NT2/D1 (cell line): ENCODE data around the gene UCMA.

Experiments
- DNase-seq: peaks from one replicate; pipeline ENCODE4 v3.0.0-alpha.2; 2011; ENCODE audit warnings: low read depth, low spot score
- H3K27me3 ChIP-seq: 2 replicates; pipeline ENCODE4 v1.6.0; 2011; ENCODE audit warnings: mild to moderate bottlenecking; ENCODE audit not compliant: insufficient read length, insufficient read depth
- H3K36me3 ChIP-seq: 2 replicates; pipeline ENCODE4 v1.6.1; 2011; ENCODE audit warnings: mild to moderate bottlenecking, low read length, mixed read lengths; ENCODE audit not compliant: insufficient read depth, insufficient read length
- H3K4me1 ChIP-seq: 2 replicates; pipeline ENCODE4 v1.5.1; 2011; ENCODE audit not compliant: insufficient read depth, insufficient read length
- H3K4me3 ChIP-seq: 2 replicates; pipeline ENCODE4 v1.5.1; 2011; ENCODE audit warnings: low read depth; ENCODE audit not compliant: insufficient read length
- H3K9ac ChIP-seq: 2 replicates; pipeline ENCODE4 v1.6.0; 2011; ENCODE audit warnings: low read depth; ENCODE audit not compliant: insufficient read length
- H3K9me3 ChIP-seq: 2 replicates; pipeline ENCODE4 v1.5.1; 2011; ENCODE audit warnings: mild to moderate bottlenecking, low read length; ENCODE audit not compliant: insufficient read depth
- SUZ12 ChIP-seq: IDR thresholded peaks from 2 replicates; pipeline ENCODE4 v1.6.1; 2011; ENCODE audit not compliant: insufficient read length, insufficient read depth; ENCODE audit errors: extremely low read depth
- YY1 ChIP-seq: IDR thresholded peaks from 2 replicates; pipeline ENCODE4 v1.6.1; 2011; ENCODE audit not compliant: insufficient read length, insufficient read depth
- ZNF274 ChIP-seq: IDR thresholded peaks from 2 replicates; pipeline ENCODE4 v1.6.1; 2011; ENCODE audit warnings: mild to moderate bottlenecking, low read depth, low read length

The UCMA gene

DNA sequence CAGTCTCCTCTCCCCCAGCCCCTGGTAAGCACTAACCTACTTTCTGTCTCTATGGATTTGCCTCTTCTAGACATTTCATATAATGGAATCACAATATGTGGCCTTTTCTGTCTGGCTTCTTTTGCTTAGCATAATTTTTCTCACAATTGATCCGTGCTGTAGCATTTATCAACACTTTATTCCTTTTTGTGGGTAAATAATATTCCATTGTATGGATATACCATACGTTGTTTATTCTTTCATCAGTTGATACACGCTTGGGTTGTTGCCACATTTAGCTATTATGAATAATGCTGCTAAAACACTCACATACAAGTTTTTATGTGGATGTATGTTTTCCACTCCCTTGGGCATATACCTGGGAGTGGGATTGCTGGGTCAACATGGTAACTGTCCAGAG is 47.0 kb downstream of the UCMA start:
- TF ChIP-seq ZNF274 (no peak), YY1 (no peak), SUZ12 (no peak)
- Histone ChIP-seq H3K4me1 (no peaks in the 10 kb centered on the region), H3K36me3 (peaks cover 93% of the 10 kb centered on the region), H3K9ac (no peak overlapping the region), H3K4me3 (no peak overlapping the region), H3K27me3 (no peaks in the 10 kb centered on the region), H3K9me3 (no peaks in the 10 kb centered on the region)
- no peak for DNase-seq

DNA sequence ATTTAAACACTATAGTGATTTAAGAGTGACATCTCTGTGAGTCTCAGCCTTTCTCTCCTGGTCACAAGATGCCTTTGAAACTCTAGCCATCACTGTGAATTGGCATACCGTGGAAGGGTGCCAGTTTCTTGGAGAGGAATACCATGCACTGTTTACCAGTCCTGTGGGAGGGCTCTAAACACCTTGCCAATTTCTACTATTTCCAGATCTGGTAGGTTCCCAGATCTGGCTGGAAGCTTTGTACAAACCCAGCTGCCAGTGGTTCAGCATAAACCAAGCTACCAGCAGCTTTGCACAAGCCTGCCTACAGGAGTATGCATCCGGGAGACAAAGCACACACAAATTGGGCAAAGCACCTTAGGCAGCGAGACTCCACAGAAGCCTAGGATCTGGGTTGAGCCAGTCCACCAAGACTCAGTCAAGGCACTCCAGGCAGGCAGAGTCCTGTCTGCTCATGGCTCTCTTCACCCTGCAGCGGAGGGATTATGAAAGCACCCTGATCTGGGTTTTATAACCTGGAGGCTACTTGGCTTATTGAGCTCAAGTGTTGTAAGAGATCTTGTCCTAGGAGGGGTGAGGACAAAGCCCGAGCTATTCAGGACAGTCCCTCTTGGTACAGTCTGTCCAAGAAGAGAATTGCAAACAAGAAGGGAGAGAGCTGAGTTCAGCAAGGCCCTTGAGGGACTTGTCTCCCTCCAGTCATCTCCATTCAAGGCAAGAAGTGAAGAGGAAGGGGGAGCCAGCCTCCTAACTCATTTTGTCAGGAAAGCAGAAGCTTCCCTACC is 49.3 kb downstream of the UCMA start:
- no peak for DNase-seq
- H3K9me3 ChIP-seq = no peaks in the 10 kb centered on the region
- no peaks in the 10 kb centered on the region for H3K4me1 ChIP-seq
- no peaks in the 10 kb centered on the region for H3K27me3 ChIP-seq
- no peak overlapping the region for H3K4me3 ChIP-seq
- TF ChIP-seq ZNF274 (no peak), YY1 (no peak), SUZ12 (no peak)
- H3K9ac ChIP-seq = no peak overlapping the region
- peaks cover 94% of the 10 kb centered on the region for H3K36me3 ChIP-seq

DNA sequence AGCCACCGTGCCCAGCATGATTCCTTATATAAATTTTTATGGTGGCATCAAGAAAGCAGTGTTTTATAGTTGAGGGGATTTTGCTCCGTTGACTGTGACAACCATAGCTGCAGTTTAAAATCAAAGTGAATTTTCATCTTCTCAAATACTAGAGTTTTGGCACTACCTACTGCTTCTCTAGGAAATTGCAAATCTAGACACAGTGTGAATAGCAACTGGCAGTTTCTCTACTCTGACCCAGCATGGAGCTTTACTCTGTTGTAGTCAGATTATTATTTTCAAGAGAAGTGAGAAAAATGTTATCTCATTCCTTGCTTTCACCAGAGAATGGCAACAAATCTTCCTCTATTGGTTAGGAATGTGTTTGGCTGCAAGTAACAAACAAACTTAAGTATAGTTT is 49.9 kb downstream of the UCMA start:
- Histone ChIP-seq H3K4me3 (no peak overlapping the region), H3K4me1 (no peaks in the 10 kb centered on the region), H3K27me3 (no peaks in the 10 kb centered on the region), H3K9me3 (no peaks in the 10 kb centered on the region), H3K9ac (no peak overlapping the region), H3K36me3 (peaks cover 93% of the 10 kb centered on the region)
- no peak for DNase-seq
- no peak for TF ChIP-seq YY1
- no peak for TF ChIP-seq SUZ12
- TF ChIP-seq ZNF274 = no peak

DNA sequence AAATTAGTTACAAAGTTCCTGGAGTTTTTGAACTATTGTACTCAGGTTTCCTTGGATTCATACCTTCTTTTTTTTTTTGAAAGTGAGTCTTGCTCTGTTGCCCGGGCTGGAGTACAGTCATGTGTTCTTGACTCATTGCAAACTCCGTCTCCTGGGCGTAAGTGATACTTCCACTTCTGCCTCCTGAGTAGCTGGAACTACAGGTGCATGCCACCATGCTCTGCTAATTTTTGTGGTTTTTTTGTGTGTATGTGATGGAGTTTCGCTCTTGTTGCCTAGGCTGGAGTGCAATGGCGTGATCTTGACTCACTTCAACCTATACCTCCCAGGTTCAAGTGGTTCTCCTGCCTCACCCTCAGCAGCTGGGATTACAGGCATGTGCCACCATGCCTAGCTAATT is 50.5 kb downstream of the UCMA start:
- Histone ChIP-seq H3K36me3 (peaks cover 88% of the 10 kb centered on the region), H3K4me3 (no peak overlapping the region)
- TF ChIP-seq SUZ12 (no peak), YY1 (no peak), ZNF274 (no peak)

DNA sequence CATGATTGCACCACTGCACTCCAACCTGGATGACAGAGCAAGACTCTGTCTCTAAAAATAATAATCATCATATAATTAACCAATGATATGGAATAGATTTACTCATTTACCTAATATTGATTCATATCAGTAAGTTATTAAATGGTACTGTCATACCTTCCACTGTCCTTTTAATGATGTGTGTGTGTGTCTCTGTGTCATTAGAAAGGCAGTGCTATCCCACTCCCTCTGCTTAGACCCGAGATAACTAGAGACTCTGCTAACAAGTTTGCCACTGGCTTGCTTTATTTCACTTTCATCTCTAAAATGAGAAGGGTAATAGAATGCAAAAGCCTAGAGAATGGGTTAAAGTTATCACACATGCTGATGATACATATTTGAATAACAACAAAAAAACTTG is 51.8 kb downstream of the UCMA start:
- DNase-seq = no peak
- no peaks in the 10 kb centered on the region for H3K9me3 ChIP-seq
- no peak for TF ChIP-seq YY1
- no peak for TF ChIP-seq ZNF274
- no peak for TF ChIP-seq SUZ12
- H3K4me3 ChIP-seq = no peak overlapping the region
- H3K36me3 ChIP-seq = peaks cover 84% of the 10 kb centered on the region
- H3K4me1 ChIP-seq = no peaks in the 10 kb centered on the region
- no peaks in the 10 kb centered on the region for H3K27me3 ChIP-seq
- H3K9ac ChIP-seq = no peak overlapping the region

More for the DNA sequence above, 50.5 kb downstream of the UCMA start:
- H3K27me3 ChIP-seq = no peaks in the 10 kb centered on the region
- no peak overlapping the region for H3K9ac ChIP-seq
- H3K9me3 ChIP-seq = no peaks in the 10 kb centered on the region
- no peaks in the 10 kb centered on the region for H3K4me1 ChIP-seq
- DNase-seq = no peak

DNA sequence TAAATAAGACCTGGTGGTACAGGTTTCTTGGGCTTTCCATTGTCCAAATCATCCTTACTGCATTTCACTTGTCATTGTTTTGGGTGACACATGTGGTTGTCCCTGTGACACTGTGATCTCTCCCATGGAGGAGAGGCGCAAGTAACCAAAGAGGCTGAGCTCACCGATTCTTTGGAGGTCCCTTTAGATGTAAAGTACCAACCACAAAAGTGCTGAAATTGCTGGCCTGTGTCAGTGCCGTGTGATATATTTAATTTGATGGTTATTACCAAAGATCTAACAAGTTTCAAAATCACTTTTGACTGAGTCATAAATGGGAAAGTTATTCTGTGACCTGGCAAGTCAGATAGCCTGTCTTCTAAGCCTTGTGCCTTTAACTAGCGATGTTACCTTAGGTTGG is 53.4 kb downstream of the UCMA start:
- Histone ChIP-seq H3K9ac (no peak overlapping the region), H3K4me1 (no peaks in the 10 kb centered on the region), H3K4me3 (no peak overlapping the region), H3K36me3 (peaks cover 80% of the 10 kb centered on the region), H3K27me3 (no peaks in the 10 kb centered on the region), H3K9me3 (no peaks in the 10 kb centered on the region)
- no peak for DNase-seq
- TF ChIP-seq ZNF274 (no peak), SUZ12 (no peak), YY1 (no peak)

DNA sequence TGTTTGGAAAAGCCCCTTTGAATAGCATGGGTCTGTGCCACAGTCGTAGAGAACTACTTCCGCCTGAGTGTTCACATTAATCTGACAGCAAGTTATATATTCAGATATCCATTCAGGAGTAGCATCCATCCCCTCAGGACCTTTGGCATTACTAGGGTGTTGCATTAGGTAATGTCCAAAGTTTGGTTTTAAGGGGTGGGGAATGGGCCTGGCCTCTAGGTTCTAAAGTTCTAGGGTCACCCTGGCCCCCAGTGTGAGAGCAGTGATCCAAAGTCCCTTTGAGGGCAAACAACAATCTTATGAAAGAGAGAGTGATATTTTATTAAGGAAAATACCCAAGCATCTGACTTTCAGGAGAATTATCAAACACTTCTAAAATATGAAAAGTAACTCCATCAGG is 60.6 kb downstream of the UCMA start:
- Histone ChIP-seq H3K27me3 (no peaks in the 10 kb centered on the region), H3K4me1 (no peaks in the 10 kb centered on the region), H3K9ac (no peak overlapping the region), H3K9me3 (no peaks in the 10 kb centered on the region), H3K4me3 (no peak overlapping the region), H3K36me3 (peaks cover 78% of the 10 kb centered on the region)
- TF ChIP-seq SUZ12 = no peak
- DNase-seq = no peak
